Embryonic facial prominence (tissue), 1 donor: ENCODE results near the gene DNAH17.

Source experiments
- DNase-seq: peaks from one replicate; pipeline ENCODE4 v3.0.0-alpha.2; 2016; ENCODE audit errors: extremely low spot score

DNAH17 gene

GRCh38 chr17:78546476-78546875 is 30.7 kb downstream of the DNAH17 start:
- DNase-seq, result no peak

- no peak for DNase-seq
Observed at GRCh38 chr17:78544881-78545755, 32.1 kb downstream of the DNAH17 start.

GRCh38 chr17:78541488-78542206 is 35.5 kb downstream of the DNAH17 start:
- DNase-seq, result no peak

GRCh38 chr17:78539781-78540180 is 37.4 kb downstream of the DNAH17 start:
- no peak for DNase-seq

GRCh38 chr17:78538033-78538776 is 39.0 kb downstream of the DNAH17 start:
- no peak for DNase-seq

GRCh38 chr17:78537217-78537860 is 39.9 kb downstream of the DNAH17 start:
- DNase-seq, result no peak

GRCh38 chr17:78535273-78536197 is 41.7 kb downstream of the DNAH17 start:
- DNase-seq, result no peak

GRCh38 chr17:78534492-78535272 is 42.5 kb downstream of the DNAH17 start:
- DNase-seq, result no peak

- DNase-seq, result no peak
Observed at GRCh38 chr17:78532922-78533640, 44.1 kb downstream of the DNAH17 start.

- DNase-seq, result no peak
Observed at GRCh38 chr17:78532311-78532710, 44.9 kb downstream of the DNAH17 start.

- DNase-seq, result no peak
Observed at GRCh38 chr17:78530675-78531074, 46.5 kb downstream of the DNAH17 start.

- no peak for DNase-seq
Observed at GRCh38 chr17:78529871-78530670, 47.1 kb downstream of the DNAH17 start.

- DNase-seq, result no peak
Observed at GRCh38 chr17:78529251-78529650, 47.9 kb downstream of the DNAH17 start.

- DNase-seq, result no peak
Observed at GRCh38 chr17:78528541-78528940, 48.7 kb downstream of the DNAH17 start.

GRCh38 chr17:78527345-78527744 is 49.9 kb downstream of the DNAH17 start:
- DNase-seq, result no peak

GRCh38 chr17:78526231-78527025 is 50.8 kb downstream of the DNAH17 start:
- no peak for DNase-seq

GRCh38 chr17:78525511-78526160 is 51.6 kb downstream of the DNAH17 start:
- DNase-seq, result no peak
